Measurements from ENCODE around the gene SDS.
A peak's percentile ranks its signal among the peaks of the same experiment; 100 is the strongest.

The SDS gene

GRCh38 chr12:113351089-113351488 is 52.6 kb downstream of the SDS start:
- DNase-seq: no peak
- no peak for TF ChIP-seq GATA1 (IDR thresholded peaks at IDR 0.05; ENCODE audit: low read depth, low read length)

GRCh38 chr12:113348849-113349536 is 54.7 kb downstream of the SDS start:
- no peak for TF ChIP-seq POLR2A (IDR thresholded peaks at IDR 0.05; ENCODE audit: low read length)
- no peak for TF ChIP-seq GATA1 (IDR thresholded peaks at IDR 0.05; ENCODE audit: low read depth, low read length)
- DNase-seq: no peak

GRCh38 chr12:113347892-113348291 is 55.8 kb downstream of the SDS start:
- no peak for TF ChIP-seq POLR2A (IDR thresholded peaks at IDR 0.05; ENCODE audit: low read length)
- TF ChIP-seq GATA1 (IDR thresholded peaks at IDR 0.05; ENCODE audit: low read depth, low read length): no peak
- peak; percentile 31 to 46 for DNase-seq

GRCh38 chr12:113347107-113347506 is 56.6 kb downstream of the SDS start:
- TF ChIP-seq GATA1 (IDR thresholded peaks at IDR 0.05; ENCODE audit: low read depth, low read length) (no peak), POLR2A (IDR thresholded peaks at IDR 0.05; ENCODE audit: low read length) (no peak)

DNA sequence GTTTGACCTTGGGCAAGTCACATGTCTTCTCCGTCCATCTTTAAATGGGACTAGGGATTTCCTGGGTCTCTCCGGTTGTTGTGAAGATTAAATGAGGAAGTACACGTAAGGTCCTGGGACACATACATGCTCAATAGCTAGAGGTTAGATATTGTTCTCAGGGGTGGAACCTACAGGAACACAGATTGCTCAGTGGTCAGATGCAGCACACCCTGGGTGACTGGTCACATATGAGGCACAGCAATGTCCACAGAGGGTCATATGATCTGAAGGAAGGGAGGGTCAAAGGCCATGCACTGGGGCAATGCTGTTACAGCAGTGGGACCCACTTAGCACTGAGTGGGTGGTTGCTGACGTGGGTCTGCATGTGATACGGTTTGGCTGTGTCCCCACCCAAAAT is 57.3 kb downstream of the SDS start:
- TF ChIP-seq GATA1 (IDR thresholded peaks at IDR 0.05; ENCODE audit: low read depth, low read length) (no peak), POLR2A (IDR thresholded peaks at IDR 0.05; ENCODE audit: low read length) (no peak)
- DNase-seq: no peak

More at GRCh38 chr12:113347107-113347506, 56.6 kb downstream of the SDS start:
- DNase-seq: no peak

GRCh38 chr12:113345318-113345717 is 58.4 kb downstream of the SDS start:
- DNase-seq: no peak
- TF ChIP-seq GATA1 (IDR thresholded peaks at IDR 0.05; ENCODE audit: low read depth, low read length): no peak
- TF ChIP-seq POLR2A (IDR thresholded peaks at IDR 0.05; ENCODE audit: low read length): no peak

All from erythroblast (primary cell).